IPS-11a (cell line): ENCODE data around the gene HMGXB4.

Experiments
- H3K4me3 ChIP-seq: one replicate; pipeline ENCODE4 v1.5.1; 2013; ENCODE audit warnings: low read depth, low read length, control low read depth

The HMGXB4 gene

DNA sequence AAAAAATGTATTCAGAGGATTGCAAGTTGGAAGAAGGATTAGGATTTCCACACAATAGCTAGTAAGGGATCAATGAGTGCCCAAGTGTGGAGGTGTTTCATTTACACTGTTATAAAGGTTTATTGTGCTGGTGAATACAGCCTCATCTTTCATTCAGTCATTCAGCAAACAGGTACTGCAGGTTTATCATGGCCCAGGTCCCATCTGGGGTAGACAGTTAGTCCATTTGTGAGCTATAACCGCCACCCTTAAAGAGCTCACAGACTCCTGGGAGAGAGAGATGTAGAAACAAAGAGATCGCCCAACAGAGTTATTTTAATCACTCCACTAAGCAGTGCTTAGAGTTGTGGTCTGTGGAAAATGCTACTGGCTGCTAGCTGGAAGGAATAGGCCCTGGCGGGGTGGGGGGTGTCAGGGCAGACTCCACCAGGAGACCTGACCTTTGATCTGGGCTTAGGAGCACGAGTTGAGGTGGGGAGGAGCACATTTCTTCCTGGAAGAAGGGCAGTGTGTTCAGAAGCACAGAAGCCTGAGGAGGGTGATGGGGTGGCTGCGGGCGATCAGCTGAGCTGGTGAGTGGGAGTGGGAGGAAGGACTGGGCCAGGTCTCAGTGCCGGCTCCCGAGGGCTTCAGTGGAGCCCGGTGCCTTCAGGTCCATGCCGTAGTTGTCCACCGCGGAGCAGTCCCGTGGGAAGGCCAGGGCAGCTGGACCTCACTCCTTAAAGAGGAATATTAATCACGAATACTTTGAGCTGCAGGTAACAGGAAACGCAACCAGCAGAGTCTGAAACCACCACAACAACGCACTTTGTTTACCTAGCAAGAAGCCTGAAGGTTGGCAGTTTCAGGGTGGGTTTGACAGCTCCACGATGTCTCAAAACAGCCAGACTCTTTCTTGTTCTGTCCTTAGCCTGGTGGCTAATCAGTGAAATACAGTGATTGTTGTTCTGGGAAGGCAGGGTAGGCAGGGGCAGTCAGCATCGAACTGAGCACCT lies 53.6 kb downstream of the HMGXB4 start:
- H3K4me3 ChIP-seq: no peak overlapping the region

DNA sequence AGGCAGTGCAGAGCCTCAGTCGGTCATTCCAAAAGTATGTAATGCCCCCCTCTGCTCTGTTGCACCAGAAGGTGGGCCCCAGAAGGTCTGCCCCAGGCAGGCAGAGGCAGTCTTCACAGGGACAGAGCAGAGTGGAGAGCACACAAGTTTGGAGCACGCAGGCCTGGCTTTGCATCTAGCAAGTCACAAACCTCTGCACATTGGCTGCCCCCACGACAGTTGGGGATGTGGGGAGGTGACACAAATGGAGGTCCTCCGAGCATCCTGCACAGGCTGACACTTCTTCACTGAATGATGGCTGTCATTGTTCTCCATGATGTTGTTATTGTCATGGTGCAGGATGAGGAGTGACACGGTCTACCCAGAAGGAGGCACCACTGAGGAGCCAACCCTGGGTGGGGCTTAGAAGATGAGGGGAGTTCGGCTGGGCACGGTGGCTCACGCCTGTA lies 54.3 kb downstream of the HMGXB4 start:
- no peak overlapping the region for H3K4me3 ChIP-seq

DNA sequence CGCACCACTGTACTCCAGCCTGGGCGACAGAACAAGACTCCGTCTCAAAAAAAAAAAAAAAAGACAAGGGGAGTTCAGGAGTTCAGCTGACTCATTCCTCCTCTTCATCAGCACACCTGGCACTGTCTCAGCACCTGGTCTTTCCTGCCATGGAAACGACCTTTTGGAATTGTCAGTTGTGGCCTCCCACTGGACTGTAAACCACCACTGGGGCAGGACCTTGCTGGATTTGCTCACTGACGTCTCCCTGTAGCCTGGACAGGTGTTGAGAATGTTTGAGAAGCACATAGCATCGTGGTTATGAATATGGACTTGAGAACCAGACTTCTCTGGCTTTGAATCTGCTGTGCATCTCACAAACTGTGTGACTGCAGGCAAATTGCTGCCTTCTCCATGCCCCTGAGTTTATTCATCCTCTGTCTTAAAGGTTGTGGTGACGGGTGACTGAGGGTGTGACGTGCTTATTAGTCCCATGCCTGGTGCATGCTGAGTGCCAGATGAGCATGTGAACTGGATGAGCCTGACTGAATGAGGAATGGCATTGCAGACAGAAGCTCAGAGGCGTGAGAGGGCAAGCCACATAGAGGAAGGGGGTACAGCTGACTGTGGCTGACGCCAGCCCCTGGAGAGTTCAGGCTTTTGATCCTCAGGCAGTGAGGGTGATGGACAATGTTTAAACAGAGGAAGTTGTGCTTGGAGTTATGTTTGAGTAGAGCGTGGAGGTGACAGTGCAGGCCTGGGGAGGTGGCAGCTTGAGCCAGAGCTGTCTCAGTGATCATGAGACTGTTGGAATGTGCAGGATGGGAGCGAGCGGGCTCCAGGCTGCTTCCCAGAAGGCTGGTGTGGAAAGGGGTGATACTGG lies 55.1 kb downstream of the HMGXB4 start:
- H3K4me3 ChIP-seq: no peak overlapping the region

DNA sequence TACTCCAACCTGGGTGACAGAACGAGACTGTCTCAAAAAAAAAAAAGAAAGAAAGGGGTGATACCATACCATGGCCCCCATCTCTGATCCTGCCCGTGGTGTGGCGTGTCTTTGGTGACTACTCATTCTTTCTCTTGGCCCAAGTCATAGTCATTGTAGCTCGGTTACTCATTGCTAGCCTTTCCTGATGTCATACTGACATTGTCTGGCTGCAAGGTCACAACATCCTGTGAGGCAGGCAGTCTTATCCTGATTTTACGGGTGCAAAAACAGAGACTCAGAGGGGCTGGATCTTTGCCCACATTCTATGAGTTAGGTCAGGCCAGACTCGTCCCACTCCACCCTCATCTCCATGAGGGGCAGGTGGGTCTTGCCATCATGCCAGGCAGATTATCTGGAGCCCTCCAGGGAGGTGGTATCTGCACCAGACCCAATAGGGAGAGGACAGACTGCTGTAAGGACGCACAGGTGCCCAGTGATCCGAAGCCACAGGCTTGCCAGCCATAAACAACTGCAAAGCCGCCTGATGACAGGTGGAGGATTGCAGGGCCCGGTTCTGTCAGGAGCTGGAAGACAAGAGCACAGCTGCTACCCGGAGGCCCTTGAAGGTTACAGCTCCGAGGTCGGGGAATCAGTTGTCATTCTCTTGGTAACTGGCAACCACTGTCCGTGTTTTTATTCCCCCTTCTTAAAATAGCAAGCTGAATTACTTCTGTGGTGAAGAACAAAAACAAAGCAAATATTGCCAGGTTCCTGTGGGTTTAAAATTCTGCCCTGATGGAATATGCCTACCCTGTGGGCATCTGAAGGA lies 56.2 kb downstream of the HMGXB4 start:
- H3K4me3 ChIP-seq: no peak overlapping the region

DNA sequence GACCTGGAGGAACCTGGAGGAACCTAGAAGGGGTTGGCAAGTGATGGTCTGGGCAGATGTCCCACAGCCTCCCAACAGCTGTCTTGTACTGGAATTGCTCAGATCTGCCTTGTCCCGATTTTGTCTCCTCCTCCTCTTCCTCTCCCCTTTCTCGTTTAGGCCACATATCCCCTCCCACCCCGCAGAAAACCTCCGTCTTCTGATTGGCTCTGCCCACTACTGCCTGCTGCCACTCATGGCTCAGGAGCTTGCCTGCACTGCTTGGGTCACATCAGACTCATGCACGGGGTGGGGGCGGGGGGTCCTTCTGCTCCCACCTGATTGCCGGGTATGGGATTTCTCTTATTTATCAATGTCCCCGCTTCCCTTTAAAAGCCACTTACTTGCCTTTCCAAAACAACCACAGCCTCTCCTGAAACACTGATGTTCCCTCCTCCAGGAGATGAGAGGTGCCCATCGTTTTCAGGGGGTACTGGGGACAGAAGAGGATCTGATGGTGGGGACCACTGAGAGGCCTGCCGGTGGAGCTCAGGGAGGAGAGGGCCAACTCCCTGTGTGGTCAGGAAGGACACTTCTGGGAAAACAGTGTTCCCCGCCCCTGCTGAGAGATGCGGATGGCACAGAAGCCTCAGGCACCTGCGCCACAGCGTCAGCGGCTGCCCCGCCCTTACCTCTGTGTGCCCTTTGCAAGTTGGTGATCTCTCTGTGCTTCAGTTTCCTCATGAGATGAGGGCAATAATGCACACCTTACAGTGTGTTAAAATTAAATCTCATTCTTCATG lies 57.1 kb downstream of the HMGXB4 start:
- H3K4me3 ChIP-seq: no peak overlapping the region

DNA sequence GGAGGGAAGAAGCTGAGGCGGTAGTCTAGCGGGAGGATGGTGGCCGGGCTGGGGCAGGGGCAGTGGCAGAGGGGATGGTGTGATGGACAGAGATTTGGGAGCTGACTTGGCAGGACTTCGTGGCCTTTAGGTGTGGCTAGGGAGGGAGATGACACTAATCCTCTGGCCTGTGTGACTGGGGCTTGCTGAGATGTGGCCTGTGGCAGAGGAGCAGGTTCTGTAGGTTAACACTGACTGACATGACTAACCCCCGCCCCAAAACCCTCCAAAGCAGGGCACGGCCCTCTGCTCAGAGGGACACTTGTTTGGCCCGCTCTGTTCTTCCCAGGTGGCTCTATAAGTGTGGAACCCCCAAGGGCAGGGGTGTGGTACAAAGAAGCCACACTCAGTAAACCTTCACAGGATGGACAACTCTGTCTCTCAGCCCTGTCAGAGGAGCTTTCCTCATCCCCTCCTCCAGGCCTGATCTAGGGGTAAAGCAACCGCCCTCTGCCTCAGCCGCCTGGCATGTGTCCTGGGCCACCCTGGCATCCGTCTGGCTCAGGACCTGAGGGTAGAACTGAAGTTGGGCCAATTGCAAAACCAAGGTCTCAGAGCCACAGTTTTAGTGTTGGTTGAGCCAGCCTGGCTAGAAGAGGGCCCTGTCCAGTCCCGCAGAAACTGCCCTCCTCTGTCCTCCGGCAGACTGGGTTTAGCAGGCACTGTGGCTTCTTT lies 58.0 kb downstream of the HMGXB4 start:
- no peak overlapping the region for H3K4me3 ChIP-seq

DNA sequence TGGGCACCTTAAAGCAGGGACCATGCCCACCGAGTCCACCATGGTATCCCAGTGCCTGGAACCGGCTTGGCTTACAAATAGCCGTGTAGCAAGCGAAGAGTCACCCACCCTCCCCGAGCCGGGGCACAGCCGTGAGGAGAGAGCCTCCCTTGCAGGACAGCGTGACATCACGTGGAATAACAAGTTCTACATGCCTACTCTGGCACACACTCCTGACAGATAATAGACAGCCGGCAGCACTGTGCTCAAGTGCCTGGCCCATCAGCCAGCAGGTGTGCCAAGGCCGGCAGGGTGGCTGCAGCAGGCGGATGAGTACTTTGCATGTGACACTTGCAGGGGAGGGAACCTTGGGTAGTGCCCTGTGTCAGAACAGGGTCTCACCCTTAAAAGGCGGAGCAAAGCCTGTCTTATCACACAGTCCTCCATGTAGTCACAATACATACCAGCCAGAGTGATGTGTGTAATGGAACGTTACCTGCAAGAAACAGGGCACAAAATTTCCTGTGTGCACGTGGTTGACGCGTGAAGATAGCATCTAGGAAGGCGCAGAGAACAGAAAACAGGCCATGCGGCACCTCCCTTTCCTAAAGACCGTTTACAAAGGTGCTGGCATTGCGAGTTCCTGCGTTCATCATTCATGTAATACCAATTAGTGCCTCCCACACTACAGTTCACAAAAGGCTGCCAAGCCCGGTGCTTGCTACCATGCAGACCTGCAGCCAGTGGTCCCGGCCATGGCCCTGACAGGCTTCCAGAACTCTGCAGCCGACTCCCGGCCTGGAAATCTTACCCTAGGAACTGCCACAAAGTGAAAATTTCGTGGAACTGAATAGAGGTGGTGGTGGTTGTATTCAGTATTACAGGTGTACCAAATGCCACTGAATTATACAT lies 58.8 kb downstream of the HMGXB4 start:
- H3K4me3 ChIP-seq: no peak overlapping the region

DNA sequence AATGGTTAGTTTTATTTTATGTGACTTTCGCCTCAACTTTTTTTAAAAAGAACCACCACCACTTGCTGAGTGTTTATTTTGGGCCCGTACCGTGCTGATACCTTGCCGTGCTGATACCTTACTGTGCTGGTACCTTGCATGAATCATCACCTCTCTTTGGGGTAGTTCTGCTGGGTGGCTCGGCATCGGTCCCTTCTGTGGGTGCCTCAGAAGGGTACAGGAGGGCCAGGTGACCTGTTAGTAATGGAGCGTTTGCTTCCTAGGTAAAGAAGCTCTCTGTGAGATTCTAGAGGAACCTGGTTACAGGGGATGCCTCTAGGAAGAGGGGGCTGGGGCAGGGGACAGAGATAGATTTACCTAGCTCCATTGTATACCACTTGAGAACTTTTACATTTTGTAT lies 59.5 kb downstream of the HMGXB4 start:
- H3K4me3 ChIP-seq: no peak overlapping the region

DNA sequence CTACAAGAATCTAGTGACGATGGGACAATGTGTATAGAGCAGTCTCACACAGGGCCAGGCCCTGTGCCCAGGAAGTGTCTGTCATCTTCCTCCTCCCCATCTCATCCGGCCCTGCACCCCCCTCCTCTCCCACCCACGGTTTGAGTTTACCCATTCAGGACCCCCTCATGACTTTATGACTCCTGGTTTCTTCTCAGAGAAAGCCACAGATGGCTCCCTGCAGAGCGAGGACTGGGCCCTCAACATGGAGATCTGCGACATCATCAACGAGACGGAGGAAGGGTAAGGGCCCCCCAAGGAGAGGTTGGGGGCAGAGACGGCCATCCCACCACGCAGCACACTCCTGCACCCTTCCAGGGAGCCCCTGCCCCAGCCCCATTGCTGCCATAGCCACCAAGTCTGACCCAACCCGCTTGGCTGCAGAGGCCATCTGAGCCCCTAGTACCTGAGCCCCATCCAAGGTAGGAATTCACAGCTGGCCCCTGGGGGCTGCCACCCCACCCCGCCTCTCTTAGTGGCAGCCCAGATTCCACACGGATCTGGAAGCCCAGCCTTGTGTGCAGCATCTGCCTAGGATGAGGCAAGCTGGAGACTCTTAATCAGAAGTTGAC lies 60.5 kb downstream of the HMGXB4 start:
- H3K4me3 ChIP-seq: no peak overlapping the region

DNA sequence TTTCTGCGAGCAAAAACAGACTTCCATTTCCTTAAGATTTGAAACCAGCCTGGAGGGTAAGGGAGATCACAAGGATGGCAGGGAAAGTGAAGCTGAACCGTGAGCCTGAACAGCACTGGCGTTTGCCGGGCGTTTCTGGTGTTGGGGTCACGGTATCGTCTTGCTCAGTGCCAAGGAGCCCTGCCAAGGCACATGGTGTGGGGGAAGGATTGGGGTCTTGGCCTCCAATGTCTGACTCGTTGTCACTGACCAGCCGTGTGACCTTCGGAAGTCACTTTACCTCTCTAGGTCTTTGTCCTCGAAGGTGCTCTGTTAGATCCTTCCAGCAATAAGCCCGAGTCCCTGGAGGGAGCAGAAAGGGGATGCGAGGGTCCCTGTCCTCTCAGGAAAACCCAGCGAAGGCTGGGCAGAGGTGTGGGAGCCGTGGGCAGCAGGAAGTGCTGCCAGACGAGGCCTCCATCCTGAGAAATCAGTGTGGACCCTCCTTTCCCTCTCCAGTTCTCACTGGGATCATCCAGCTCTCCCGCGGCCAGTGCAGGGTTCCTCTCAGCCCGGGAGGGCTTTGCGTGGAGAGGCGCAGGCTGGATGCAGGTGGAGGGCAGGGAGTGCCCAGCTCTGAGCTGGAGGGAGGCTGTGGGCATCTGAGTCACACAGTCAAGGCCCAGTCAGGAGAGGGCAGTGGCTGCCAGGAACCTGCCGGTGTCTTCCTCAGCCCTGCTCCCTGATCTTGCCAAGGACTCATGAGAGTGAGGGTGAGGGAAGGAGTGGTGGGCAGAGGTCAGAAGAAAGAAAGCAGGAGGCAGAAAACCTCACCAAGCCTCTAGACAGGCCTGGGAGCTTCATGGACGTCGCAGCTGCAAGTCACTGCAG lies 61.3 kb downstream of the HMGXB4 start:
- H3K4me3 ChIP-seq: no peak overlapping the region

DNA sequence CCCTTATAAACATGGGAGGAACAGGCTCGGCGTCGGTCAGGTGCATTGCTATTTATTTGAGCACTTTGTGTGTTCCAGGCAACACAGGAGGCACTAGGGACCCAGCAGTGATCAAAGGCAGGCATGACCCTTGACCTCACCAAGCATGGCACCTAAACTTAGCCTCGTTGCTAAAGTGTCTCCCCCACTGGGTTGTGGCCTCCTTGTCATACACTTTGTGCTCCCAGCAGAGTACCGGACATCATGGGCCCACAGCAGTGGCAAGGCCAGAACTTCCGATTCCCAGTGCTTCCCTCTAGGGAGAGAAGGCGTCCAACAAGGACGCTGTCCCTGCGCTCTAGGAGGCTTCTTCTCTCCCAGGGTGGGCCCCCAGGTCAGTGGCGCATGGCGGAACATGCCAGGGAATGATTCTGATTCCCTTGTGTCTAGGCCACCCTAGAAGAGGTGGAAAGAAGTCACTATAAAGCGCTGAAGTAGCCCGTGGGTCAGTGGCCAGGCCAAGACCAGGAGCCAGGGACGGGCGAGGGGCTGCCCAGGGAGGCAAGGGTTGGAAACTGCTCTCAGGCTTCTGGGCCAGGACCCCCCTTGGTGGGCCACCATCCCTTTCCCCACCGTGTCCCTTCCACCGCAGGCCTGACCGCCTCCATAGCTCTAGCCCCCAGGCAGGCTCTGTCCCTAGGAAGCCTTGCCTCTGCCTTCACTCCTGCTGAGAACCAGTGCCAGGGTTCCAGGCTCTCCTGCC lies 62.1 kb downstream of the HMGXB4 start:
- H3K4me3 ChIP-seq: no peak overlapping the region

DNA sequence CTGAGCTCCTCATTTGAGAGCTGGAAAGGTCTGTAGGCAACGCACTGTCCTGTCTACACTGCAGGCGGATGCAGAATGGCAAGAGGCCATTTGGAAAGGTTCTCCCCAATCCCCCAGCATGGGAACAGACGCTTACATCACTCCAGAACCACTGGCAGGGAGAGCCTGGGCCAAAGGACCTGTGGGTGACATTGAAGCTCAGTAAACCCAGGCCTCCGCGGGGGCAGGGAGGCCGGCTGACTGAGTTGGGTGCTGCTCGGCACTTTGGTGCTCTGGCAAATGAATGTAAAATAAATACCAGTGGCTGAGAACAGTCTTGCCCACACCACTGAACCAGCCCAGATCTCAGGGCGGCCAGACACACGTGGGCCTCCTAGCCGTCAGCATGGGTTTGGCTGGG lies 64.8 kb downstream of the HMGXB4 start:
- no peak overlapping the region for H3K4me3 ChIP-seq

DNA sequence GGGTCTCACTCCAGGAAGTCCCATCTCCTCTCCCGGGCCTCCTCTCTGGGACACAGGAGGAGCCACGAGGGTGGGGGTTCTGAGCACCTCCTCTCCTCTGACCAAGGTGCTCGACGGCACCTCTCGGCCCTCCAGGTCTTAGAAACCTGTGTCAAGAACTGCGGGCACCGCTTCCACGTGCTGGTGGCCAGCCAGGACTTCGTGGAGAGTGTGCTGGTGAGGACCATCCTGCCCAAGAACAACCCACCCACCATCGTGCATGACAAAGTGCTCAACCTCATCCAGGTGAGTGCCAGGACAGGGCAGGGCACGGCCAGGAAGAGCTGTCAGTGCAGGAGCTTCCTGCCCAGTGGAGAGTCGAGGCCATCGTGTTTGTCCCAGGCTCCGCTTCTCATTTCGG lies 65.6 kb downstream of the HMGXB4 start:
- H3K4me3 ChIP-seq: no peak overlapping the region

DNA sequence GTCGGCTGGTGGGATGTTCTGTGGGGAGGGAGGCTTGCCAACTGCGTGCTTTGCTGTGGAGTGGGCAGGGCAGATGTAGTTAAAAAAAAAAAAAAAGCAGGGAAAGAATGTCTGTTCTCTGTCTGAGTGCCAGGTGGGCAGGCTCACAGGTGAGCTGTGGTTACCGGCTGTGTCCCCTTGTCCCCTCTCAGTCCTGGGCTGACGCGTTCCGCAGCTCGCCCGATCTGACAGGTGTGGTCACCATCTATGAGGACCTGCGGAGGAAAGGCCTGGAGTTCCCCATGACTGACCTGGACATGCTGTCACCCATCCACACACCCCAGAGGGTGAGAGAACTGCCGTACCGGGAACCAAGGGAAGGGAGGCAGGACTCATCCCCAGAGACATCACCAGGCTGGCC lies 66.0 kb downstream of the HMGXB4 start:
- no peak overlapping the region for H3K4me3 ChIP-seq

DNA sequence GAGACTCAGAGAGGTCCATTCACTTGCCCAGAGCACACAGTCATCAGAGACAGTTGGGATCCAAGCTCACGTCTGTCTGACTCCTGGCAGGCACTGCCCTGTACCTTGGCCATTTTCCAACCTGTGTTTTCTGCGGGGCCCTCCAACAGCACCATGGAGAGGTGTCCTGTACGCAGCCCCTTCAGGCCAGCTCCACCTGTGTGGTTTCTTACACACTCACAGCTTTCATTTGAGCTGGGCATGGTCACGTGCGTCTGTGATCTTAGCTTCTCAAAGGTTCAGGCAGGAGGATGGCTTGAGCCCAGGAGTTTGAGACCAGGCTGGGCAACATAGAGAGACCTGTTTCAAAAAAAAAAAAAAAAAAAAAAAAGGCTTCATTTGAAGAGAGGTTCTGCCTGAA lies 66.8 kb downstream of the HMGXB4 start:
- H3K4me3 ChIP-seq: no peak overlapping the region

DNA sequence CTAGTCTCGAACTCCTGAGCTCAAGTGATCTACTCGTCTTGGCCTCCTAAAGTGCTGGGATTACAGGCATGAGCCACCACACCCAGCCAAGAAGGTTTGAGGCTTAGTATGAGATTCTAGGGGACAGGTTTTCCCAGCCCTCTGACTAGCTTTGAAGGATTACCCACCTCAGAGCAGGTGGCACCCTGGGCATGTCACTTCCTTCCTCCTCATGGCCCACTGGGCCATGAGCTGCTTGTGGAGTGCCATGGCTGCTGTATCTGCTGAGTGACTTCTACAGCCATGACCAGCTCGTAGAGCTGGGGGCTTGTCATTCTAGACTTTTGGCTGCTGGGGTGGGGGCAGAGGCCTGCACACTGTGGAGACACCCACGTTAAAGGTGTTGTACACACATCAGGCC lies 67.5 kb downstream of the HMGXB4 start:
- H3K4me3 ChIP-seq: no peak overlapping the region
